Measurements from ENCODE around the gene SBNO2. TPM values are rescaled to one million over a fixed set of nuclear protein-coding genes. Genes with fewer than 3 reads are reported as not detected.
A peak's percentile ranks its signal among the peaks of the same experiment; 100 is the strongest.

SBNO2 gene
- total and polyA plus RNA-seq, 10 donors = 16.2 to 230 (median 112) TPM

GRCh38 chr19:1080360-1081161 lies 93.5 kb downstream of the SBNO2 start:
- DNase-seq = peak; percentile 82
- peak overlapping the region in 4 of 8 donors; percentile 26 to 97 (median 90) for H3K27ac ChIP-seq
- H3K4me3 ChIP-seq = no peak overlapping the region
- TF ChIP-seq CTCF (IDR thresholded peaks at IDR 0.05 in 8 of 11, conservative IDR thresholded peaks at IDR 0.05 in 3 of 11) (no peak), POLR2AphosphoS5 (IDR thresholded peaks at IDR 0.05) (peak in 1 of 3 donors; percentile 5)
- H3K27me3 ChIP-seq (replicated peaks in 1 of 7) = no peaks in the 10 kb centered on the region
- intact Hi-C loops (cut with DNase I; ENCODE audit: low total_unique reads) = no loop called here
- H3K4me1 ChIP-seq = peaks cover 32 to 100% (median 85%) of the 10 kb centered on the region in 6 donors
- 91 to 97% (median 95%) methylated on average over 21 to 50 of the region's 50 CpGs for WGBS, 5 donors
- peaks cover 0 to 95% (median 73%) of the 10 kb centered on the region in 6 donors for H3K36me3 ChIP-seq
- no peaks in the 10 kb centered on the region for H3K9me3 ChIP-seq

- H3K4me1 ChIP-seq = peaks cover 39 to 100% (median 92%) of the 10 kb centered on the region in 6 donors
- H3K36me3 ChIP-seq = peaks cover 0 to 94% (median 66%) of the 10 kb centered on the region in 6 donors
- peak; percentile 85 for DNase-seq
These were observed 94.4 kb downstream of the SBNO2 start for GRCh38 chr19:1079566-1080111.

GRCh38 chr19:1076951-1077350 lies 97.1 kb downstream of the SBNO2 start:
- peaks cover 0 to 94% (median 63%) of the 10 kb centered on the region in 6 donors for H3K36me3 ChIP-seq
- no peak for TF ChIP-seq CTCF (IDR thresholded peaks at IDR 0.05 in 8 of 11, conservative IDR thresholded peaks at IDR 0.05 in 3 of 11)
- TF ChIP-seq POLR2AphosphoS5 (IDR thresholded peaks at IDR 0.05) = peak; percentile 82 to 92 (median 89)
- DNase-seq = peak; percentile 98
- H3K9me3 ChIP-seq = no peaks in the 10 kb centered on the region
- peak overlapping the region; percentile 20 to 62 (median 34) for H3K4me3 ChIP-seq
- H3K4me1 ChIP-seq = peaks cover 48 to 100% (median 93%) of the 10 kb centered on the region in 6 donors
- intact Hi-C loops (cut with DNase I; ENCODE audit: low total_unique reads) = loop anchor here (10.0 kb wide), 1 partner anchor 52 kb away; the partner anchor contains the start of genes CNN2, RNU6-2 and TMEM259
- H3K27ac ChIP-seq = peak overlapping the region; percentile 58 to 97 (median 84)
- WGBS, 5 donors = 14 to 38% (median 18%) methylated on average over 16 of the region's 16 CpGs
- no peaks in the 10 kb centered on the region for H3K27me3 ChIP-seq (replicated peaks in 1 of 7)

More at GRCh38 chr19:1079566-1080111, 94.4 kb downstream of the SBNO2 start:
- Histone ChIP-seq H3K4me3 (peak overlapping the region in 1 of 8 donors; percentile 62), H3K27me3 (replicated peaks in 1 of 7) (no peaks in the 10 kb centered on the region), H3K27ac (peak overlapping the region in 5 of 8 donors; percentile 15 to 97 (median 87)), H3K9me3 (no peaks in the 10 kb centered on the region)
- 79 to 92% (median 88%) methylated on average over 20 to 45 of the region's 45 CpGs for WGBS, 5 donors
- intact Hi-C loops (cut with DNase I; ENCODE audit: low total_unique reads) = loop anchor here (10.0 kb wide), 1 partner anchor 55 kb away; the partner anchor contains the start of genes CNN2, RNU6-2 and TMEM259
- TF ChIP-seq POLR2AphosphoS5 (IDR thresholded peaks at IDR 0.05) (peak; percentile 53 to 77 (median 62)), POLR2A (IDR thresholded peaks at IDR 0.05) (no peak), CTCF (IDR thresholded peaks at IDR 0.05 in 8 of 11, conservative IDR thresholded peaks at IDR 0.05 in 3 of 11) (no peak)

- peak overlapping the region in 1 of 8 donors; percentile 66 for H3K4me3 ChIP-seq
- TF ChIP-seq POLR2AphosphoS5 (IDR thresholded peaks at IDR 0.05) = no peak
- peaks cover 0 to 94% (median 61%) of the 10 kb centered on the region in 6 donors for H3K36me3 ChIP-seq
- 79 to 89% (median 81%) methylated on average over 4 of the region's 4 CpGs for WGBS, 5 donors
- H3K9me3 ChIP-seq = no peaks in the 10 kb centered on the region
- intact Hi-C loops (cut with DNase I; ENCODE audit: low total_unique reads) = loop anchor here (10.0 kb wide), 1 partner anchor 51 kb away; the partner anchor contains the start of genes CNN2, RNU6-2 and TMEM259
- no peak for DNase-seq
- peak overlapping the region; percentile 58 to 97 (median 84) for H3K27ac ChIP-seq
- H3K4me1 ChIP-seq = peaks cover 42 to 100% (median 91%) of the 10 kb centered on the region in 6 donors
- H3K27me3 ChIP-seq (replicated peaks in 1 of 7) = peaks cover 0 to 4% (median 0%) of the 10 kb centered on the region in 7 donors
These were observed 98.1 kb downstream of the SBNO2 start for GRCh38 chr19:1076046-1076386.

Measured in spleen (tissue), 11 donors.